Esophagus squamous epithelium (tissue), 5 donors: ENCODE results near the gene MPDU1. TPM values are rescaled to one million over a fixed set of nuclear protein-coding genes. Genes with fewer than 3 reads are reported as not detected.
A peak's percentile ranks its signal among the peaks of the same experiment; 100 is the strongest.

ENCODE experiments used
- DNase-seq: peaks from one replicate; lab custom pipeline; 2025; lab: John Stamatoyannopoulos, UW
- H3K27ac ChIP-seq, 4 donors: fragments of 200-600 bp; sonication (generic); one replicate each; pipeline ENCODE4 v1.5.1; 2016 to 2019; ENCODE audit warnings: mild to moderate bottlenecking in 1 of 4
- H3K27me3 ChIP-seq, 4 donors: fragments of 200-600 bp; sonication (generic); 1 replicate in 3 of 4; 2 replicates in 1 of 4; pipeline versions ENCODE4 v1.5.1 to v1.6.0; 2017 to 2021; ENCODE audit warnings: antibody characterized with exemption in 1 of 4
- H3K36me3 ChIP-seq, 3 donors: fragments of 200-600 bp; sonication (generic); one replicate each; pipeline ENCODE4 v1.5.1; 2016 to 2019
- H3K4me1 ChIP-seq, 3 donors: fragments of 200-600 bp; sonication (generic); one replicate each; pipeline ENCODE4 v1.5.1; 2017 to 2019
- H3K4me3 ChIP-seq, 4 donors: fragments of 200-600 bp; sonication (generic); 1 replicate in 3 of 4; 2 replicates in 1 of 4; pipeline ENCODE4 v1.5.1; 2016 to 2019; ENCODE audit warnings: mild to moderate bottlenecking in 2 of 4, moderate library complexity in 1 of 4
- H3K9me3 ChIP-seq, 3 donors: fragments of 200-600 bp; sonication (generic); one replicate each; pipeline ENCODE4 v1.5.1; 2016 to 2019
- CTCF ChIP-seq, 6 experiments: fragments of 450-650 bp in 4 of 6; fragments of 200-600 bp in 2 of 6; sonication (generic) in 2 of 6; IDR thresholded peaks; one replicate each; pipeline ENCODE4 v1.5.1; 2016 to 2019; ENCODE audit warnings: antibody characterized with exemption in 6 of 6, mild to moderate bottlenecking in 4 of 6, moderate library complexity in 4 of 6
- POLR2A ChIP-seq, 4 donors: fragments of 450-650 bp; IDR thresholded peaks; one replicate each; pipeline ENCODE4 v1.6.1; 2017; ENCODE audit warnings: antibody characterized with exemption in 4 of 4, mild to moderate bottlenecking in 4 of 4, moderate library complexity in 3 of 4
- WGBS, 2 donors: methylation state at CpG; one replicate each; pipeline ENCODE4 v1.1.5; 2018; 5-methylcytosine and 5-hydroxymethylcytosine counted together
- intact Hi-C: fragments of 100-400 bp; cut with DNase I; formaldehyde crosslinking; loops from one replicate; pipeline ENCODE4 v1.15.0; 2022
- total RNA-seq, 4 donors: library from RNA; depleted of rRNA; stranded (reverse); fragments of >200 nt; gene quantifications; one replicate each; pipeline ENCODE4 v1.1.0, GENCODE V29; 2016
- donor health status: DM: yes; HTN: yes; CAD: no.

MPDU1 gene
- total RNA-seq, 4 donors from 2014 or later: 69.3 to 123 (median 100) TPM

GRCh38 chr17:7559320-7560171 lies 24.1 kb upstream of the MPDU1 start:
- WGBS, 2 donors: 50 to 56% methylated on average over 15 to 17 of the region's 18 CpGs
- intact Hi-C loops: loop anchor here (2.0 kb wide), 1 partner anchor 43 kb away; no protein-coding TSS in a partner anchor
- Histone ChIP-seq H3K9me3 (no peaks in the 10 kb centered on the region), H3K4me3 (peak overlapping the region in 3 of 4 donors; percentile 77 to 98 (median 97)), H3K27me3 (no peaks in the 10 kb centered on the region), H3K4me1 (peaks cover 44 to 75% (median 58%) of the 10 kb centered on the region in 3 donors), H3K36me3 (peaks cover 3 to 14% (median 8%) of the 10 kb centered on the region in 3 donors), H3K27ac (peak overlapping the region; percentile 94 to 98 (median 96))
- DNase-seq: no peak
- no peak for TF ChIP-seq POLR2A (IDR thresholded peaks at IDR 0.05)
- no peak for TF ChIP-seq CTCF (IDR thresholded peaks at IDR 0.05)

DNA sequence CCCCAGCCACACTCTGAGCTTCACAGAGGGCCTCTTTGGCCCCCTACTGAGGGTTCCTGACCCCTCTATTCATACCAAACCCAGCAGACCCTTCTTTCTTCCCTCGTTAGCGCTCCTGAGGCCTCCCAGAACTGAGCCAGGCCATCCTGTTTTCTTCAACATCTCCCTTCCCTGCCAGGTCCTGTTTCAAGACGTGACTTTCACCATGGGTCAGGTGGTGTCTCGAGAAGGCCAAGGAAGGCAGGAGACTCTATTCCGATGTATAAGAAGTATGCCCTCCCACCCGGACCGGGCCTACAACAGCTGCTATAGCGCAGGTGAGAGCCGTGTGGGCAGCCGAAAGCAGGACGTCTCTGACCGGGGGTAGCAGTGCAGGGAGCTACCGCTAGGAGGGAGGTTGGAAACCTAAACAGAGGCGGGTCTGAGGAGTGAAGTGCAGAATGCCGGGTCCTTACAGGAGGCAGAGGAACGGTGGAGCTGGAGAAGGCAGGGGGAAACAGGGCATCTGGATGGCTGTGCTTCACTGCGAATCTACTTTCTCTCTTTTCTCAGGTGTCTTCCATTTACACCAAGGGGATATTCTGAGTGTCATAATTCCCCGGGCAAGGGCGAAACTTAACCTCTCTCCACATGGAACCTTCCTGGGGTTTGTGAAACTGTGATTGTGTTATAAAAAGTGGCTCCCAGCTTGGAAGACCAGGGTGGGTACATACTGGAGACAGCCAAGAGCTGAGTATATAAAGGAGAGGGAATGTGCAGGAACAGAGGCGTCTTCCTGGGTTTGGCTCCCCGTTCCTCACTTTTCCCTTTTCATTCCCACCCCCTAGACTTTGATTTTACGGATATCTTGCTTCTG lies 23.3 kb upstream of the MPDU1 start:
- Histone ChIP-seq H3K27me3 (no peaks in the 10 kb centered on the region), H3K9me3 (no peaks in the 10 kb centered on the region), H3K36me3 (peaks cover 7 to 23% (median 16%) of the 10 kb centered on the region in 3 donors), H3K4me1 (peaks cover 44 to 82% (median 58%) of the 10 kb centered on the region in 3 donors), H3K4me3 (peak overlapping the region in 3 of 4 donors; percentile 77 to 98 (median 97)), H3K27ac (peak overlapping the region; percentile 94 to 98 (median 96))
- intact Hi-C loops: no loop called here
- TF ChIP-seq CTCF (IDR thresholded peaks at IDR 0.05): peak; percentile 40 to 79 (median 71)
- TF ChIP-seq POLR2A (IDR thresholded peaks at IDR 0.05): no peak
- DNase-seq: no peak
- WGBS, 2 donors: 24 to 27% methylated on average over 19 to 22 of the region's 22 CpGs

- H3K27ac ChIP-seq: peak overlapping the region; percentile 94 to 98 (median 96)
- WGBS, 2 donors: 1% methylated on average over 28 to 32 of the region's 32 CpGs
- H3K27me3 ChIP-seq: no peaks in the 10 kb centered on the region
- peaks cover 44 to 82% (median 58%) of the 10 kb centered on the region in 3 donors for H3K4me1 ChIP-seq
- no peak for DNase-seq
- TF ChIP-seq POLR2A (IDR thresholded peaks at IDR 0.05) (no peak), CTCF (IDR thresholded peaks at IDR 0.05) (peak; percentile 78 to 98 (median 90))
- H3K36me3 ChIP-seq: peaks cover 7 to 30% (median 23%) of the 10 kb centered on the region in 3 donors
- H3K4me3 ChIP-seq: peak overlapping the region; percentile 77 to 98 (median 94)
- intact Hi-C loops: no loop called here
- H3K9me3 ChIP-seq: no peaks in the 10 kb centered on the region
Measured at GRCh38 chr17:7561028-7561575, 22.6 kb upstream of the MPDU1 start.

DNA sequence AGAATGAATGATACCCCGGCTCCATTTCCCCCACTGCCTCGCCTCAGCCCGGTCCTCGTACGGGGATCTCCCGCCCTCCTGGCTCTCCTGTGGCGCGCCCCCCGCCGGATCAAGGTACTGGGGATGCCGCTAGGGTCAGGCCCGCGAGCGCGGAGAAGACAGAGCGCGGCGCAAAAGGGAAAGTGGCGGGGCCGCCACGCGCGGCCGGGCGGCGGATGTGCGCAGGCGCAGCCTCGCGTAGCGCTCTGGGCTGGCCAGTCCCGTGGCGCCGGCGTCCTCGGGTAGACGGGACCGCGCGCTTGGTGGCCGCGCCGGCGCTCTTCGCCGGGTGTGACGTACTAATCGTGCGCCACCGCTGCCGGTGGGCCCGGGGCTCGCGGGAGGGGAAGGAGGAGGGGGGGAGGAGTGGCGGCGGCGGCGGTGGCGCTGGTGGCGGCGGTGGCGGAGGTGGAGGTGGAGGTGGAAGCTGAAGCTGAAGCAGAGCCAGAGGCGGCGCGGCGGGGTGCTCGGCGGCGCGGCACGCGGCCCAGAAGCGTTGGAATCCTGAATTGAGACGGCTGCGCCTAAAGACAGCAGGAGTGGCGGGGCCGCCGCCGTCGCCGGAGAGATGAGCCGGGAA lies 22.0 kb upstream of the MPDU1 start, which contains the start of gene SENP3:
Gene SENP3 (plus strand): TSS at position 331 of the 619 bp plus-strand sequence. CDS start 1,158 bp downstream, outside the sequence.
- peak in 3 of 4 donors; percentile 29 to 64 (median 52) for TF ChIP-seq POLR2A (IDR thresholded peaks at IDR 0.05)
- TF ChIP-seq CTCF (IDR thresholded peaks at IDR 0.05): peak in 2 of 6 experiments; percentile 3 to 43

More for the DNA sequence above, 22.0 kb upstream of the MPDU1 start, which contains the start of gene SENP3:
- 1 to 3% methylated on average over 10 to 18 of the region's 82 CpGs for WGBS, 2 donors
- intact Hi-C loops: no loop called here
- Histone ChIP-seq H3K27ac (peak within 1 kb of the TSS; percentile 94 to 98 (median 96)), H3K9me3 (no peaks in the 10 kb centered on the region), H3K27me3 (no peaks in the 10 kb centered on the region), H3K4me3 (peak within 1 kb of the TSS; percentile 77 to 98 (median 94)), H3K36me3 (peaks cover 7 to 36% (median 25%) of the 10 kb centered on the region in 3 donors), H3K4me1 (peaks cover 44 to 79% (median 58%) of the 10 kb centered on the region in 3 donors)
- no peak for DNase-seq
